ENCODE data around the gene CD86.
A peak's percentile ranks its signal among the peaks of the same experiment; 100 is the strongest.

DNA sequence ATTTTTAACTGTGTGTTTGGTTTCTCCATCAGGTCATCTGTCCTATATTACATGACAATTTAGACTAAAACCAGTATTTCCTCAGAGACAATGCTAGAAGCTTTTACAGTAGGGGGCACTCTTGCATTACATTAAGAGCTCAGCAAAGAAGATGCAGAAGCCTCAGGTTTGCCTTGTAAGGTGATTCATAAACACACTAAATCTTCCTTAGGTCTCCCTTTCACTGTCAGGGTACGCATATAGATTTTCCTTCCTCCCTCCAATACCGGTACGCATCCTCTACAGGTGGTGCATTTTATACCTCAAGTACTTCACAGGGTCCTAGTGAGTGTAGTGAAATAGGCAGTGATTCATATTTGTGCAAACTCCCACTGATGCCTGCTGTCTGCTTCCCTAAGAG is 46.5 kb downstream of the CD86 start:
- TF ChIP-seq, protein P1, sequence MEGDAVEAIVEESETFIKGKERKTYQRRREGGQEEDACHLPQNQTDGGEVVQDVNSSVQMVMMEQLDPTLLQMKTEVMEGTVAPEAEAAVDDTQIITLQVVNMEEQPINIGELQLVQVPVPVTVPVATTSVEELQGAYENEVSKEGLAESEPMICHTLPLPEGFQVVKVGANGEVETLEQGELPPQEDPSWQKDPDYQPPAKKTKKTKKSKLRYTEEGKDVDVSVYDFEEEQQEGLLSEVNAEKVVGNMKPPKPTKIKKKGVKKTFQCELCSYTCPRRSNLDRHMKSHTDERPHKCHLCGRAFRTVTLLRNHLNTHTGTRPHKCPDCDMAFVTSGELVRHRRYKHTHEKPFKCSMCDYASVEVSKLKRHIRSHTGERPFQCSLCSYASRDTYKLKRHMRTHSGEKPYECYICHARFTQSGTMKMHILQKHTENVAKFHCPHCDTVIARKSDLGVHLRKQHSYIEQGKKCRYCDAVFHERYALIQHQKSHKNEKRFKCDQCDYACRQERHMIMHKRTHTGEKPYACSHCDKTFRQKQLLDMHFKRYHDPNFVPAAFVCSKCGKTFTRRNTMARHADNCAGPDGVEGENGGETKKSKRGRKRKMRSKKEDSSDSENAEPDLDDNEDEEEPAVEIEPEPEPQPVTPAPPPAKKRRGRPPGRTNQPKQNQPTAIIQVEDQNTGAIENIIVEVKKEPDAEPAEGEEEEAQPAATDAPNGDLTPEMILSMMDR (IDR thresholded peaks at IDR 0.05; ENCODE audit: insufficient read depth, low read depth, low read length), result peak; percentile 42
- TF ChIP-seq EZH2 (IDR thresholded peaks at IDR 0.05; ENCODE audit: insufficient read depth, low read length), result no peak
